ENCODE data around the gene FOXO3. TPM values are rescaled to one million over a fixed set of nuclear protein-coding genes. Genes with fewer than 3 reads are reported as not detected.

The FOXO3 gene
- total RNA-seq, 2 experiments from 2014 or later: 7.4 to 9.0 TPM

DNA sequence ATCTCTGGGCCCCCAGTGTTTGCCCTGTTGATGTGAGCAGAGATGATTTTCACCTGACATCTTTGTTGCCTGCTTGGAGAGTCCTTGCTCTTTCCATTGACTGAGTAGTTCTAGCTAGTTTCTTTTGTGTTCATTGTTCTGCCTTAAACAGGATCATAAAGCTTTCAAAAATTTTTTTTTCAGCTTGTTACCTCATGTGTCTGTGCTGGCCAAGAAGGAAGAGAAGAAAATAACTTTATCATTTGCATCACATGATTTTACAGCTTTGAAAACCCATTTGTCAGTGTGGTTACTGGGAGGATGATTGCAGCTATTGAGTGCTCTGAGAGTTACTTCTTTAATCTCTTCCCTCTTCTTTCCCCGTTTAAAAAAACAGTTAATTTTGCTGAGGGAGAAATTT lies 16.0 kb downstream of the FOXO3 start:
- ChIA-PET POLR2A (interaction anchor here (0.6 to 0.7 kb wide), 2 partner anchors 99 to 333 kb away, joined by 3 to 7 read pairs; no protein-coding TSS in a partner anchor), CTCF (interaction anchor here (0.6 to 1.4 kb wide), 3 partner anchors 9 to 264 kb away, joined by 3 to 7 read pairs (median 4); no protein-coding TSS in a partner anchor)
- H3K36me3 Mint-ChIP-seq (ENCODE audit: low read depth): peaks cover 5% of the 10 kb centered on the region
- no peak for DNase-seq
- H3K4me1 Mint-ChIP-seq: peaks cover 55% of the 10 kb centered on the region
- no peaks in the 10 kb centered on the region for H3K9me3 Mint-ChIP-seq (ENCODE audit: low read depth)
- H3K4me3 Mint-ChIP-seq: no peak overlapping the region
- no peaks in the 10 kb centered on the region for H3K27me3 Mint-ChIP-seq
- ATAC-seq: peak; percentile 26
- intact Hi-C loops (cut with DNase I, micrococcal nuclease): no loop called here
- H3K27ac Mint-ChIP-seq: no peak overlapping the region

DNA sequence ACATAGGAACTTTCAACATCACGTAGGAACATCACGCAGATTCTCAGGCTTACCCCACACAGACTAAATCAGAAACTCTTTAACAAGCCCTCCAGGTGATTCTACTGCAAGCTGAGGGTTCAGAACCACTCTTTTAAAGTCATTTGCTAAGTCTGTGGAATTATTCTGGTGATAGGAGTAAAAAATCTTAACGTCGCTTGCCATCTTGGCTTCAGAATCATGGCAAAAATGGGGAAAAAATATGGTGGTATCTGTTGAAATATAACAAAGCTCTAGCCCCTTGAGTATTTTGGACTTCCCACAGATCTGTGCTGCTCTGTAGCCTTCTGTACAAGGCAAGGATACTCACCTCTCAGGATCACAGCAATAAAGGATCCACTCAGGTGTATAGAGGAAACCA lies 17.4 kb downstream of the FOXO3 start:
- no peak overlapping the region for H3K4me3 Mint-ChIP-seq
- H3K9me3 Mint-ChIP-seq (ENCODE audit: low read depth): no peaks in the 10 kb centered on the region
- ChIA-PET CTCF (interaction anchor here (0.5 to 1.4 kb wide), 3 partner anchors 11 to 614 kb away, joined by 3 to 4 read pairs (median 4); no protein-coding TSS in a partner anchor), POLR2A (no interaction called here)
- intact Hi-C loops (cut with DNase I, micrococcal nuclease): no loop called here
- H3K4me1 Mint-ChIP-seq: peaks cover 64% of the 10 kb centered on the region
- H3K36me3 Mint-ChIP-seq (ENCODE audit: low read depth): peaks cover 5% of the 10 kb centered on the region
- H3K27me3 Mint-ChIP-seq: no peaks in the 10 kb centered on the region
- no peak overlapping the region for H3K27ac Mint-ChIP-seq
- DNase-seq (no peak), ATAC-seq (no peak)

DNA sequence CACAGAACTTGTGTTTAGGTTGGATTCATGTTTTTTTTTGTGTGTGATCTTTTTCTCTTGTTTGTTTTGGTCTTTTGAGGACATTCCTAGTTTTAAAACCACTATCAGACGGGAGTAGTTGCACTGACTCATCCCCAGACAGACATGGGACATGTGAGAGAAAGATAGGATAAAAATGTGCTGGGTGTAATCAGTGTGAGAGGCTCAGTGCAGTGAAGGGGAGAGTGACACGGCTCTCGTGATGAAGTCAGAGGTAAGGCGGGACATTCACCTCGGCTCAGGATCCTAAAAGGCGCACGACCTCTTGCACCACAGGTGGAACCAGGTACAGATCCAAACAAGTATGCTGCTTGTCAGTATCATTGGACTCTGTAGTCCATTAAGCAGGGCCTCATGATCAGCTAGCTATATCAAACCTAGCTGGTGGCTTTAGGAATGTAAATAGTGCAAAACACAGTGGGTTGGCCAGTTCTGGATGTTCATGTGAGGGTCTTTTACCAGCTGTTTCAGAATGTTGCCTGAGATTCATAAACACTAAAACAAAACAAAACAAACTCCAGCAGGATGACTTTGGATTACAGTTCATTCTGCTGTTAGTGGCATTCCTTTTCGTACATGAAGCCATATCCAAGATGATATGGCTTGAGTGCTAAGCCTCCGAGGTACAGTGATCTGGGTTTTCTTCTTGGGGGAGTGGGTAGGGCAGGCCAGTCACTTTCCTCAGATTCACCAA lies 18.0 kb downstream of the FOXO3 start:
- Mint-ChIP-seq H3K36me3 (ENCODE audit: low read depth) (peaks cover 5% of the 10 kb centered on the region), H3K4me3 (no peak overlapping the region), H3K9me3 (ENCODE audit: low read depth) (no peaks in the 10 kb centered on the region), H3K27me3 (no peaks in the 10 kb centered on the region), H3K27ac (no peak overlapping the region), H3K4me1 (peaks cover 65% of the 10 kb centered on the region)
- ChIA-PET CTCF (no interaction called here), POLR2A (no interaction called here)
- DNase-seq (no peak), ATAC-seq (no peak)
- intact Hi-C loops (cut with DNase I, micrococcal nuclease): no loop called here

DNA sequence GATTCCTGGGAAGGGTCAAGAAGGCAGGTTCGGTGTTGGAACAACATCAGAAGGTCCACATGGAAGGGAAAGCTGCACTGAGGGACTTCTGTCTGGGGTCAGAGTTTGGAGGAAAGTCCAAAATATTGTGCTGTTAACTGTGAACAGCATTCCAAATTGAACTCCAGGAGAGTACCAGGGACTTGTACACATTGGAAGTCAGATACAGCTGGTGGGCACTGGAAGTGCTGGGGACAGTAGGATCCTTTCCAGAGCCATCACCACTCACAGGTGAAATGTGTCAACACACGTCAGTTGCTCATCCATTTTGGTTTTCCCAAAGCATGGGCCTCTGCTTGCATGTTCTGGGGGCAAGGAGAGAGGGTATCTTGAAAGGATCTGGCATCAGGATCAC lies 18.6 kb downstream of the FOXO3 start:
- no peak for ATAC-seq
- no peaks in the 10 kb centered on the region for H3K9me3 Mint-ChIP-seq (ENCODE audit: low read depth)
- intact Hi-C loops (cut with DNase I, micrococcal nuclease): no loop called here
- no peak overlapping the region for H3K27ac Mint-ChIP-seq
- H3K4me1 Mint-ChIP-seq: peaks cover 62% of the 10 kb centered on the region
- CTCF ChIA-PET: no interaction called here
- POLR2A ChIA-PET: no interaction called here
- DNase-seq: no peak
- H3K36me3 Mint-ChIP-seq (ENCODE audit: low read depth): peaks cover 5% of the 10 kb centered on the region
- no peak overlapping the region for H3K4me3 Mint-ChIP-seq
- H3K27me3 Mint-ChIP-seq: no peaks in the 10 kb centered on the region

DNA sequence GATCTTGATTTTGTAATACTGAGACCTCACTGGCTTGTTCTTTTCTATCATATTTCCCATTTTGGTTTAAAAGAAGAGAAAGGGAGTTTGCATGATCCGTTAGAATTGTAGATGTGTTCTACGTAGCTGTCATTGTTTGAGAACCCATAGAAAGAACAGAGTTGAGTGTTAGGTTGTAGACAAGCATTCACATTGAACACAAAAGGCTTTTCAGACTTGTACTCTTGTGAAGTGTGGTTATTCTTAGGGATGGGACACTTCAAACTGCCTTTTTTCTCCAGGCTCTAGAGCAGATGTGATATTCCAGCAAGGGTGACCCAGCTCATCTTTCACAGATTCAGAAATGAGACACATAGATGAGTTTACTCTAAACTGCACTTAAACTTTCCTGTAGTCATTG lies 19.9 kb downstream of the FOXO3 start:
- Mint-ChIP-seq H3K4me1 (peaks cover 50% of the 10 kb centered on the region), H3K27ac (no peak overlapping the region), H3K4me3 (no peak overlapping the region), H3K27me3 (no peaks in the 10 kb centered on the region), H3K9me3 (ENCODE audit: low read depth) (no peaks in the 10 kb centered on the region), H3K36me3 (ENCODE audit: low read depth) (peaks cover 5% of the 10 kb centered on the region)
- no peak for DNase-seq
- intact Hi-C loops (cut with DNase I, micrococcal nuclease): loop anchor here in 1 of 2 experiments (1.0 kb wide), 1 partner anchor 16 kb away; no protein-coding TSS in a partner anchor
- CTCF ChIA-PET: no interaction called here
- no peak for ATAC-seq
- POLR2A ChIA-PET: no interaction called here

DNA sequence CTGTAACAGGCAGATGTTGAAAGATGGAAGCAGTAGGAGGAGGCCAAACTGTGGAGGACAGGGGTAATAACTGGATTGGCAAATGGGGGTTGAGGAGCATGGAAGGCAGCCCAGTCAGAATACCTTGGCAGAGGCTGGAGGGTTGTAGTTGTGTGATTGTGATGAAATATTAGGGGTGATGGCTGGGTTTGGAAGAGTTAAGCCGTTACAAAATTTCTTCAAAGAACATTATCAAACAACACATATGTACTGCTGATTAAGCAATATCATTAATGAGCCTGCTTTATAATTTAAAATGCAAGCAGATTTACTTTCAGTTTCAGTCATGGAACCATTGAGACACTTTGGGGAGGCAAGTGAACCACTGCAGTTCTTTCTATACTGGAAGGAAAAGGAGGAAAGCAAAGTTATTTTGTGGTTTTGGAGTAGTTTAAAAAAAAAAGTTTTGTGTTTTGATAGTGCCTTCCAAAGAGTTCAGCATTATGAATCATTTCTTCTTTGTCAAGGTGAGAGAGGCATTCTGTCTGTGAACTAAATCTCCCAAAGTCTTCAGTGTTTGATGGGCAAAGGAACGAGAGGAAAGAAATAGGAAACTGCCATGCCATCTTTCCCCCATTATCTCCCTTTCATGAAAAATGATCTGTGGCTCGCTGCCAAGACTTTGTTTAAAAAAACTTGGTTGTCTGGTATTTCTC lies 20.7 kb downstream of the FOXO3 start:
- Mint-ChIP-seq H3K4me1 (peaks cover 45% of the 10 kb centered on the region), H3K36me3 (ENCODE audit: low read depth) (peaks cover 5% of the 10 kb centered on the region), H3K27ac (no peak overlapping the region), H3K27me3 (no peaks in the 10 kb centered on the region), H3K9me3 (ENCODE audit: low read depth) (no peaks in the 10 kb centered on the region), H3K4me3 (no peak overlapping the region)
- ChIA-PET CTCF (interaction anchor here (1.2 kb wide), 1 partner anchor 10 kb away, joined by 3 read pairs; no protein-coding TSS in a partner anchor), POLR2A (interaction anchor here (0.8 kb wide), 1 partner anchor 23 kb away, joined by 4 read pairs; no protein-coding TSS in a partner anchor)
- intact Hi-C loops (cut with DNase I, micrococcal nuclease): loop anchor here in 1 of 2 experiments (1.0 kb wide), 1 partner anchor 17 kb away; no protein-coding TSS in a partner anchor
- DNase-seq (no peak), ATAC-seq (peak; percentile 61)

DNA sequence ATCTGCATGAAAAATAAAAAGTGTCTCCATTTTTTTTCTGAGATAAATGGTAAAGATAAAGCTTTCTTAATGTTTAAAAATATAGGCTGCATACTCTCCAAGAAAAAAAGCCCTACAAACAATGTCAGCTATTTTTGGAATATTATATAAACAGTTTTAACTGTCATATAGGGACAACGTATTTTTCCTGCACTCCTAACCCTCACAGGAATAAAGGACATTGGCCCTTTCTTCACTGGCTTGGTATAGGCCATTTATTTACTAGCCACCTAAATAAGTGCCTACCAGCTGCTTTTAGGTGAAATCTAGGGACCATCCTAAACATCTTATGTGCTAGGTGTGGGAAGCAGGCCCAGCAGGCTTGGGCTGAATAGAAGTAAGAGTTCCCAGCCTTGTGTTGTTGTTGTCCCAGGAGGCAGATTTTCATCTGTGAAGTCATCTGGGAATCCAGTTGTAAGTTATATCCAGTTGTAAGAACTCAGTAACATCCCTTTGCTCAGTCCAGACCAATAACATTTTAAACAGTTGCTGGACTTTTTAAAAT lies 21.3 kb downstream of the FOXO3 start:
- CTCF ChIA-PET: interaction anchor here (0.5 to 1.2 kb wide), 2 partner anchors 10 to 737 kb away, joined by 3 read pairs; no protein-coding TSS in a partner anchor
- POLR2A ChIA-PET: interaction anchor here (0.8 kb wide), 1 partner anchor 24 kb away, joined by 4 read pairs; no protein-coding TSS in a partner anchor
- intact Hi-C loops (cut with DNase I, micrococcal nuclease): loop anchor here in 1 of 2 experiments (1.0 kb wide), 1 partner anchor 18 kb away; no protein-coding TSS in a partner anchor

DNA sequence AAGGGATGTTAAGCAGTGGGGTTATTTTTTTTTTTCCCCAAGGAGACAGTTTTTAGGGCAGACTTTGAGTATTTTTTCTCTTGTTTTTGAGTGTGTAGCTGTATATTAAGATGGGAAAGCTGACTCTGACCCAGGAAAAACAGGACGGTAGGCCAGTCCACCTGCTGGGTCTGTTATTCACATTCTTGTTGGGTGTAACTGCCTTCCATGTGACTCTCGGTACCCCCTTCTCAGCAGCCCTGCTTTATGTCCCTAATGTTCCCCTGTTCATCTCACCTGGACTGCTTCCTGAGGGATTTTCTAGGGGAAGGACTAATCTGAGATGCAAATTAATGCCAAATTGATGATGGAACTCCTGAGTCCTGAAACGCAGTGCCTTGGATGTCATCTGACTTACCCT lies 21.9 kb downstream of the FOXO3 start:
- intact Hi-C loops (cut with DNase I, micrococcal nuclease): no loop called here

More for the DNA sequence above, 21.3 kb downstream of the FOXO3 start:
- Mint-ChIP-seq H3K4me1 (peaks cover 43% of the 10 kb centered on the region), H3K27me3 (no peaks in the 10 kb centered on the region), H3K9me3 (ENCODE audit: low read depth) (no peaks in the 10 kb centered on the region), H3K36me3 (ENCODE audit: low read depth) (peaks cover 5% of the 10 kb centered on the region), H3K4me3 (no peak overlapping the region), H3K27ac (no peak overlapping the region)
- ATAC-seq (no peak), DNase-seq (no peak)

DNA sequence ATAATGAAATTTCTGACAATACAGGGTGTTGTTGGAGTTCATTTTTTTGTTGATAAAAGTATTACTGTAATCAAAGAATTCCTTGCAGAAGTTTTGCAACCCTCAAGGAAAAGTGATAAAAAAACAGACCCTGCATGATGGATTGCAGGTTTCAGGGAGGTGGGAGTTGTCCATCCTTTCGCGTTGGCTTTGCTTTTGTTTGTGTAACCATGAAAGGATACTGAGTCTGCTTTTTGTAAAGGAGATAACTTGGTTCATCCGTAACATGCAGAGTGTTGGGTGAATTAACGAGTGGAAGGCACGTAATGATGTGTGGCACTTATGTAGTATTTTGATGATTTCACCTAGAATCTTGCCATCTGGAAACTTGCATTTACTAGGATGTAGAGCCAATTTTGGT lies 23.6 kb downstream of the FOXO3 start:
- POLR2A ChIA-PET: no interaction called here
- CTCF ChIA-PET: no interaction called here
- H3K4me1 Mint-ChIP-seq: peaks cover 49% of the 10 kb centered on the region

More for the DNA sequence above, 21.9 kb downstream of the FOXO3 start:
- POLR2A ChIA-PET: no interaction called here
- H3K4me3 Mint-ChIP-seq: no peak overlapping the region
- DNase-seq: no peak
- no peak overlapping the region for H3K27ac Mint-ChIP-seq
- peaks cover 4% of the 10 kb centered on the region for H3K36me3 Mint-ChIP-seq (ENCODE audit: low read depth)
- CTCF ChIA-PET: interaction anchor here (0.6 to 1.2 kb wide), 2 partner anchors 9 to 40 kb away, joined by 3 read pairs; no protein-coding TSS in a partner anchor
- no peaks in the 10 kb centered on the region for H3K27me3 Mint-ChIP-seq
- no peaks in the 10 kb centered on the region for H3K9me3 Mint-ChIP-seq (ENCODE audit: low read depth)
- ATAC-seq: no peak
- peaks cover 43% of the 10 kb centered on the region for H3K4me1 Mint-ChIP-seq

DNA sequence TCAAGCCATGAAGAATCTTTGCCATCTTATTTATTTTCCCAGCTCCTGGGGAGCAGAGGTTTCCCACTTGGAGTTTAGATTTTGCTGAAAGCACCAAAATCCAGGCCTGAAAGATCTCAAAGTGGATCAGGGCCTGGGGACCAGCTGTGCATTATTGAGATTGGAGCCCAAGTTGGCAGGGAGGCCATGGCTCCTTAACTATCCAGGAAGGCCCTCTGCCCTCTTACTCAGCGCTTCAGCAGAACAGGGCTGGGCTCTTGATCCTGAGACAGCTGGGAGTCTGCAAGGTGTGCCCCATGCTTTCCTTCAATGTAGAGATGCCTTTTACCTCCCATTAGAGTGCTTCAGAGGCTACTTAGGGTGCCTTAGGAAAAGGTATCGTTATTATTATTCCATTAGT lies 24.6 kb downstream of the FOXO3 start:
- Mint-ChIP-seq H3K4me1 (peaks cover 54% of the 10 kb centered on the region), H3K27me3 (no peaks in the 10 kb centered on the region), H3K9me3 (ENCODE audit: low read depth) (no peaks in the 10 kb centered on the region), H3K36me3 (ENCODE audit: low read depth) (no peaks in the 10 kb centered on the region), H3K27ac (no peak overlapping the region), H3K4me3 (no peak overlapping the region)
- intact Hi-C loops (cut with DNase I, micrococcal nuclease): no loop called here
- ATAC-seq (no peak), DNase-seq (no peak)
- CTCF ChIA-PET: interaction anchor here (0.6 to 1.1 kb wide), 2 partner anchors 198 to 473 kb away, joined by 3 read pairs; no protein-coding TSS in a partner anchor
- POLR2A ChIA-PET: interaction anchor here (0.6 kb wide), 1 partner anchor 687 kb away, joined by 5 read pairs; no protein-coding TSS in a partner anchor

More for the DNA sequence above, 23.6 kb downstream of the FOXO3 start:
- H3K27me3 Mint-ChIP-seq: no peaks in the 10 kb centered on the region
- no peaks in the 10 kb centered on the region for H3K9me3 Mint-ChIP-seq (ENCODE audit: low read depth)
- H3K36me3 Mint-ChIP-seq (ENCODE audit: low read depth): no peaks in the 10 kb centered on the region
- ATAC-seq: no peak
- no peak for DNase-seq
- H3K27ac Mint-ChIP-seq: no peak overlapping the region
- intact Hi-C loops (cut with DNase I, micrococcal nuclease): no loop called here
- no peak overlapping the region for H3K4me3 Mint-ChIP-seq

DNA sequence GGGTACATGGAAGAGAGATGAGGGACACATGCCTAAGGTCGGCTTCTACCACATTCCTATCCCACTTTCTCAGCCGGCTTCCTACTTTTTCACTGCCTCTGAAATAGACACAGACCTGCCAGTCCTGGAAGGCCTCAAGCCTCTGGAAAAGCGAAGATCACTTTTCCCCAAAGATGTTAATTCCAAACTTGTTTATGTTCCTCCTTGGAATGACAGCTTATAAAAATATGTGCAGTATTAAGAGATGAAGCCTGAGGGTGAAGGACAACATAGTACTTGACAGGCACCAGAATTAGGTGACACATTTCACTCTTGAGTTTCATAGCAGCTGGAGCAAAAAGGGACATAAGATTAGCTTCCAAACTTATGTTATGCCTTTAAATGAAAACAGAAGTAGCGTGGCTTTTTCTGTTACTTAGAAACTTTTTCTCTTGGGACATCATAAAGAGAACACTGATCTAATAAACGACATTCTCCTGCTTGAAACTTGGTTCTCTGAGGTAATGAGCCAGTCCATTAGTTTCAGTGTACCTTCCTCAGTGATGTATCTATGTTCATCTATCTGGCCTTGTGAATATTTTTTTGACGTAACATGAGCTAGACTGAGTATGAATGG lies 25.3 kb downstream of the FOXO3 start:
- Mint-ChIP-seq H3K27ac (no peak overlapping the region), H3K4me3 (no peak overlapping the region), H3K36me3 (ENCODE audit: low read depth) (no peaks in the 10 kb centered on the region), H3K27me3 (no peaks in the 10 kb centered on the region), H3K4me1 (peaks cover 47% of the 10 kb centered on the region), H3K9me3 (ENCODE audit: low read depth) (no peaks in the 10 kb centered on the region)
- ATAC-seq (no peak), DNase-seq (no peak)
- intact Hi-C loops (cut with DNase I, micrococcal nuclease): no loop called here
- ChIA-PET CTCF (interaction anchor here (0.8 to 1.0 kb wide), 2 partner anchors 9 to 26 kb away, joined by 3 read pairs; no protein-coding TSS in a partner anchor), POLR2A (no interaction called here)

All from activated CD4-positive, alpha-beta T cell treated with anti-CD3 and anti-CD28 coated beads for 36 hours (primary cell).